HUES48 (cell line): ENCODE measurements around the gene EID3.
"Not testable (repeated sequence)": the region's sequence is repeated elsewhere in the genome, so short reads cannot be mapped to it uniquely, and the experiment has no call there.

Source experiments
- H3K27ac ChIP-seq: one replicate; pipeline ENCODE4 v1.7.0; 2013; ENCODE audit warnings: low read depth, low read length, inconsistent platforms
- H3K27me3 ChIP-seq: 2 replicates; pipeline ENCODE4 v1.6.1; 2013; ENCODE audit warnings: mild to moderate bottlenecking, low read length; ENCODE audit not compliant: control insufficient read depth, insufficient read depth
- H3K36me3 ChIP-seq: 2 replicates; pipeline ENCODE4 v1.6.1; 2013; ENCODE audit warnings: low read length; ENCODE audit not compliant: control insufficient read depth, insufficient read depth
- H3K4me1 ChIP-seq: 2 replicates; pipeline ENCODE4 v1.6.1; 2013; ENCODE audit warnings: mild to moderate bottlenecking, low read length; ENCODE audit not compliant: control insufficient read depth, insufficient read depth
- H3K4me3 ChIP-seq: 2 replicates; pipeline ENCODE4 v1.5.1; 2013; ENCODE audit warnings: mild to moderate bottlenecking, low read depth, low read length
- H3K9ac ChIP-seq: 2 replicates; pipeline ENCODE4 v1.6.1; 2013; ENCODE audit warnings: mild to moderate bottlenecking, low read depth, low read length, moderate library complexity
- H3K9me3 ChIP-seq: 2 replicates; pipeline ENCODE4 v1.6.1; 2013; ENCODE audit warnings: low read length; ENCODE audit not compliant: control insufficient read depth, insufficient read depth

EID3 gene

GRCh38 chr12:104314242-104314614 is 10.7 kb downstream of the EID3 start:
- Histone ChIP-seq H3K4me3 (no peak overlapping the region), H3K9ac (no peak overlapping the region), H3K27me3 (no peaks in the 10 kb centered on the region), H3K36me3 (peaks cover 92% of the 10 kb centered on the region), H3K4me1 (no peaks in the 10 kb centered on the region), H3K27ac (no peak overlapping the region), H3K9me3 (no peaks in the 10 kb centered on the region)

- H3K4me1 ChIP-seq: no peaks in the 10 kb centered on the region
- H3K36me3 ChIP-seq: peaks cover 97% of the 10 kb centered on the region
- no peak overlapping the region for H3K4me3 ChIP-seq
- H3K27ac ChIP-seq: no peak overlapping the region
- H3K27me3 ChIP-seq: no peaks in the 10 kb centered on the region
- H3K9me3 ChIP-seq: no peaks in the 10 kb centered on the region
- no peak overlapping the region for H3K9ac ChIP-seq
Measured at GRCh38 chr12:104315326-104316224, 12.0 kb downstream of the EID3 start.

- Histone ChIP-seq H3K36me3 (peaks cover 97% of the 10 kb centered on the region), H3K9ac (no peak overlapping the region), H3K4me1 (no peaks in the 10 kb centered on the region), H3K4me3 (no peak overlapping the region), H3K9me3 (no peaks in the 10 kb centered on the region), H3K27ac (no peak overlapping the region), H3K27me3 (no peaks in the 10 kb centered on the region)
Measured at GRCh38 chr12:104316936-104317335, 13.4 kb downstream of the EID3 start.

DNA sequence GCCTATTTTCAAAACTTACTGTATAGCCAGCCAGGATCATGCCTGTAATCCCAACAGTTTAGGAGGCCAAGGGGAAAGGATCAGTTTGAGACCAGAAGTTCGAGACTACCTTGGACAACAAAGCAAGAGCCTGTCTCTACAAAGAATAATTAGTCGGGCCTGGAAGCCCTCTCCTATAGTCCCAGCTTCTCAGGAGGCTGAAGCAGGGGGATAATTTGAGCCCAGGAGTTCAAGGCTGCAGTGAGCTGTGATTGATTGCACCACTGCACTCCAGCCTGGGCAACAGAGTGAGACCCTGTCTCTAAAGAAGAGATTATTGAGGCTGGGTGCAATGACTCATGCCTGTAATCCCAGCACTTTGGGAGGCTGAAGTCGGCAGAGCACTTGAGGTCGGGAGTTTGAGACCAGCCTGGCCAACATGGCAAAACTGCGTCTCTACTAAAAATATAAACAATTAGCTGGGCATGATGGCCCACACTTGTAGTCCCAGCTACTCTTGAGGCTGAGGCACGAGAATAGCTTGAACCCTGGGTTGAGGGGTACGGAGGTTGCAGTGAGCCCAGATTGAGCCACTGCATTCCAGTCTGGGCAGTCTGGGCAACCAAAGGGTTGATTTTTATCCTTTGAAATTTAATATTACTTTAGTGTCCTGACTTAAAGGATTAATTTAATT is 14.1 kb downstream of the EID3 start:
- Histone ChIP-seq H3K4me1 (no peaks in the 10 kb centered on the region), H3K9ac (no peak overlapping the region), H3K9me3 (no peaks in the 10 kb centered on the region), H3K27me3 (no peaks in the 10 kb centered on the region), H3K36me3 (peaks cover 97% of the 10 kb centered on the region), H3K4me3 (no peak overlapping the region), H3K27ac (no peak overlapping the region)

DNA sequence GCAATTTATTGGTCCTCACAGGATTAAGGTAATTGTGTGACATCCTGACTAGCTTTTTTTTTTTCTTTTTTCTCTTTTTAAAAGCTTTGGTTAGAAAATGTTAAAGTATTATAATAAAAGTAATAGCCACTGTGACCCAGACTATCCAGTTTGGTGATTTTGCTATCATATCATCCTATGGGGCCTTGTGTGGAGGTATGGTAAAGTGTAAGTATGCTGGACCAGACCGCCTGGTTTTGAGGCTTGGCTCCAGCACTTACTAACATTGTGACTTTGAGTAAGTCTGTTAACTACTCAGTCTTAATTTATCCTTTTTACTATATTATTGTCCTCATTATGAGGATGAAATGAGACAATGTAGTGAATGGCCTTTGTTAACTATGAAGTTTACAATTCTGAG is 15.5 kb downstream of the EID3 start:
- H3K4me3 ChIP-seq: no peak overlapping the region
- H3K4me1 ChIP-seq: no peaks in the 10 kb centered on the region
- peaks cover 87% of the 10 kb centered on the region for H3K36me3 ChIP-seq
- no peak overlapping the region for H3K27ac ChIP-seq
- H3K9me3 ChIP-seq: no peaks in the 10 kb centered on the region
- H3K9ac ChIP-seq: no peak overlapping the region
- no peaks in the 10 kb centered on the region for H3K27me3 ChIP-seq

DNA sequence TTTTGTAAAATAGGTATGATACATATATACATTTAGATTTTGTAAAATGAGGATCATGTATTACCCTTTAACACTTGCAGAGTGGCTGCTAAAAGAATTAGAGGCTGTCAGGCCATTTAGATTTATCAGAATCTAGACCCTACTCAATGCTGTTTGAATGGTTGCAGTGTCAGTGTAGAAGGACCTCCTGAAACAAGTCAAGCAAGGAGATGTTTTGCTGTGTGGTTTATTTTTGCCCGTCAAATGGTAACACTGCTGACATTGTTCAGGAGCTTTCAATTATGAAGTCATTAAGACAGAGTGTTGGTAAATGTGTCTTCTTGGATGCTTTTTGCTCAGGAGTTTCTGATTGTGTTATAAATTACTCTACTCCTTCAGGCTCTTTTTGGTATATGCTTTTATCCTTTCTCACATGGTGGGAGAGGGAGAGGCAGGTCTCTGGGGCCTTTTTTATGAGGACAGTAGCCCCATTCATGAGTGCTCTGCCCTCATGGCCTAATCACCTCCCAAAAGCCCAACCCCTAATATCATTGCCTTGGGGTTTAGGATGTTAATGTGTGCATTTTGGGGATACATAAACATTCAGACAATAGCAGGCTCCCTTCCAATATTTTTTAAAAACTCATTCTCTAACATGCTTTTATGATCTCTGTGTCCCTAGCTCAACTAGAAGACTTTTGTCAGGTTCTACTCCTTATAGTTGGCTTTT is 16.5 kb downstream of the EID3 start:
- no peak overlapping the region for H3K4me3 ChIP-seq
- H3K27me3 ChIP-seq: no peaks in the 10 kb centered on the region
- H3K27ac ChIP-seq: no peak overlapping the region
- H3K36me3 ChIP-seq: peaks cover 85% of the 10 kb centered on the region
- no peak overlapping the region for H3K9ac ChIP-seq
- no peaks in the 10 kb centered on the region for H3K9me3 ChIP-seq
- no peaks in the 10 kb centered on the region for H3K4me1 ChIP-seq

DNA sequence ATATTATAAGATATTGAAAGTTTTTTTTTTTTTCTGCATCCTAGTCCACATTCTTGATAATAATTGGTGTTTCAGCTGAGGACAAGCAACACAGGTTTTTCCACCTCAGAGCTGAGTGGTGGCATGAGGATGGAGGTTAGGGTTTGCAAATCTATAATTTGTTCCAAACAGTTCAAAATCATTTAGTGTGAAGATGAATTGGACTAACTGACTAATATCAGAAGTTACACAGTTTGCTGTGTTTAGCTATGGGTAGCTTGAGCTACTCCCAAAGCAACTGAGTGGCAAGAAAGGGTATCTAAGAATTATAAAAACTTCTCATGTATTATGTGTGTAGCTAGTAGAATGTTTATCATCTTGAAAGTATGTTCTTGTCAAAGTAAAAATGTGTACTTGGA is 17.1 kb downstream of the EID3 start:
- no peak overlapping the region for H3K27ac ChIP-seq
- peaks cover 85% of the 10 kb centered on the region for H3K36me3 ChIP-seq

DNA sequence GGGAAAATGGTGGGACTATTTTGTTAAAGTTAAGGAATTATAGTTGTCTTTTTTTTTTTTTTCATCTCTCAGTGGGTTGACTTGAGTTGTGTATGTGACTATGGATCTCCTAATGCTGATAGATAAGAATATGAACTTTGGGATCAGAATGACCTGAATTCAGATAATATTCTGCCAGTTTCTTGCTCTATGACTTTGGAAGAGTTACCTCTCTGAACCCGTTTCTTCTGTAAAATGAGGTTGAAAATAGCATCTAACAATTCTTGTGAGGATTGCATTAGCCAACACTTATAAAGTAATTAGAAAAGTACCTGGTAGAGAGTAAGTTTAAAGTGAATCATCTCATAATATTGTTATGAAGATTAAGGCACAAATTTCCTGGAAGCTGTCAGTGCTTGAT is 18.4 kb downstream of the EID3 start:
- H3K36me3 ChIP-seq: peaks cover 87% of the 10 kb centered on the region
- H3K27me3 ChIP-seq: no peaks in the 10 kb centered on the region
- no peak overlapping the region for H3K27ac ChIP-seq
- no peak overlapping the region for H3K9ac ChIP-seq
- no peak overlapping the region for H3K4me3 ChIP-seq
- H3K4me1 ChIP-seq: no peaks in the 10 kb centered on the region
- H3K9me3 ChIP-seq: no peaks in the 10 kb centered on the region

More for the DNA sequence above, 17.1 kb downstream of the EID3 start:
- H3K9me3 ChIP-seq: no peaks in the 10 kb centered on the region
- H3K27me3 ChIP-seq: no peaks in the 10 kb centered on the region
- H3K9ac ChIP-seq: no peak overlapping the region
- H3K4me1 ChIP-seq: no peaks in the 10 kb centered on the region
- no peak overlapping the region for H3K4me3 ChIP-seq

DNA sequence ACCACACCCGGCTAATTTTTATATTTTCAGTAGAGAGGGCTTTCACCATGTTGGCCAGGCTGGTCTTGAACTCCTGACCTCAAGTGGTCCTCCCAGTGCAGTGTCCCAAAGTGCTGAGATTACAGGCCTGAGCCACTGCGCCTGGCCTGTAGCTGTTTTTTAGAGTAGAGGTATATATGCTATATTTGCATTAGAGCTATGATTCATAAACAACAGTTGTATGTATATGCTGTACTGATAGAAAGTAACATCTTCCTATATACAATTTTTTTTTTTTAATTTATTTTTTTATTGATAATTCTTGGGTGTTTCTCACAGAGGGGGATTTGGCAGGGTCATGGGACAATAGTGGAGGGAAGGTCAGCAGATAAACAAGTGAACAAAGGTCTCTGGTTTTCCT is 19.0 kb downstream of the EID3 start:
- not testable (repeated sequence) for H3K9ac ChIP-seq, H3K27ac ChIP-seq, H3K4me3 ChIP-seq, H3K4me1 ChIP-seq, H3K9me3 ChIP-seq, H3K27me3 ChIP-seq
- H3K36me3 ChIP-seq: peaks cover 87% of the 10 kb centered on the region

GRCh38 chr12:104323899-104324298 is 20.4 kb downstream of the EID3 start:
- Histone ChIP-seq H3K27ac (no peak overlapping the region), H3K9me3 (no peaks in the 10 kb centered on the region), H3K4me3 (no peak overlapping the region), H3K4me1 (no peaks in the 10 kb centered on the region), H3K27me3 (no peaks in the 10 kb centered on the region), H3K9ac (no peak overlapping the region), H3K36me3 (peaks cover 85% of the 10 kb centered on the region)

- peaks cover 85% of the 10 kb centered on the region for H3K36me3 ChIP-seq
- H3K9me3 ChIP-seq, H3K27ac ChIP-seq, H3K27me3 ChIP-seq, H3K4me1 ChIP-seq, H3K4me3 ChIP-seq, H3K9ac ChIP-seq: not testable (repeated sequence)
Measured at GRCh38 chr12:104328278-104328677, 24.7 kb downstream of the EID3 start.
